Astrocyte of the cerebellum (primary cell): ENCODE results near the gene ADGRG3.

Experiments
- DNase-seq: peaks from one replicate; pipeline ENCODE4 v3.0.0-alpha.2; 2011; ENCODE audit warnings: low read depth
- H3K4me3 ChIP-seq: 2 replicates; pipeline ENCODE4 v1.5.1; 2011; ENCODE audit warnings: mild to moderate bottlenecking, low read depth, low read length, moderate library complexity
- in situ Hi-C: cut with HindIII; loops from 2 replicates; pipeline ENCODE4 v1.10.0; 2017; ENCODE audit warnings: low sequenced_read_pairs
- TF ChIP-seq, protein P1 (sequence below): IDR thresholded peaks from 2 replicates; pipeline ENCODE4 v1.5.1; 2012; ENCODE audit warnings: low read length, low read depth, moderate library complexity, mild to moderate bottlenecking; ENCODE audit errors: missing control alignments

Gene ADGRG3

DNA sequence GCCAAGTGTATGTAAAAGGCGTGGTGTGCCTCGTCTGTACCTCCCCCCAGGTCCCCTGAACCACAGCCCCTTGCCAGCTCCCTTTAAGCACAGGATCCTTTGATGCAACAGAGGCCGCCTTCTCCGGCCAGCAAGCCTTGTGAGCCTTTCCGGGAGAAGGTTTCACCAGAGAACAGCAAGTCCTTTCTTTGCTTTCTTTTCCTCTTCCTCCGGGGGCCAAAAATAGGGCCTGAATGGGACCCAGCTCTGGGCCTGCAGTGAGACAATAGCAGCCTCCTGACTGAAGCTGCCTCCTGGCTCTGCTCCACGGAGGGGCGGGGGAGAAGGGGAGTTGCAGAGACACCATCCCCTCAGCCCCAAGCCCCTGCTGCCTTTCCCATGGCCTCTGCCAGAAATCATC lies 30.7 kb upstream of the ADGRG3 start:
- in situ Hi-C loops = no loop called here
- H3K4me3 ChIP-seq = no peak overlapping the region
- TF ChIP-seq, protein P1, sequence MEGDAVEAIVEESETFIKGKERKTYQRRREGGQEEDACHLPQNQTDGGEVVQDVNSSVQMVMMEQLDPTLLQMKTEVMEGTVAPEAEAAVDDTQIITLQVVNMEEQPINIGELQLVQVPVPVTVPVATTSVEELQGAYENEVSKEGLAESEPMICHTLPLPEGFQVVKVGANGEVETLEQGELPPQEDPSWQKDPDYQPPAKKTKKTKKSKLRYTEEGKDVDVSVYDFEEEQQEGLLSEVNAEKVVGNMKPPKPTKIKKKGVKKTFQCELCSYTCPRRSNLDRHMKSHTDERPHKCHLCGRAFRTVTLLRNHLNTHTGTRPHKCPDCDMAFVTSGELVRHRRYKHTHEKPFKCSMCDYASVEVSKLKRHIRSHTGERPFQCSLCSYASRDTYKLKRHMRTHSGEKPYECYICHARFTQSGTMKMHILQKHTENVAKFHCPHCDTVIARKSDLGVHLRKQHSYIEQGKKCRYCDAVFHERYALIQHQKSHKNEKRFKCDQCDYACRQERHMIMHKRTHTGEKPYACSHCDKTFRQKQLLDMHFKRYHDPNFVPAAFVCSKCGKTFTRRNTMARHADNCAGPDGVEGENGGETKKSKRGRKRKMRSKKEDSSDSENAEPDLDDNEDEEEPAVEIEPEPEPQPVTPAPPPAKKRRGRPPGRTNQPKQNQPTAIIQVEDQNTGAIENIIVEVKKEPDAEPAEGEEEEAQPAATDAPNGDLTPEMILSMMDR = no peak
- DNase-seq = no peak

DNA sequence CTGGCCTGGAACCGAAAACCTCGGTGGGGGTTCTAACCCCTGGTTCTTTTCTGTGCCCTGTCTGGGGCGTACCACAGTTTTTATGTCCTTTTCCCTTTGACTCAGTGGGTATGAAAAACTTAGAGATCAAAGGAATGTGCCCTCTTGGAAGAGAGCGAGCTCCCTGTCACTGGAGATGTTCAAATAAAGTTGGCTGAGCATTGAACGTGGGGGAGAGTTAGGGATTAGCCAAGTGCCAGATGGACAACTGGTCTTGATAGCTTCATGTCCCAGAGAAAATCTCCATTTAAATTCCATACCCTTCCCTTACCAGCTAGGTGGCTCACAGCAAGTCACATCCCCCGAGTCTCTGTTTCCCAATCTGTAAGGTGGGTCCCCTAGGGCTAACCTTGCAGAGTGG lies 30.1 kb upstream of the ADGRG3 start:
- in situ Hi-C loops = no loop called here
- H3K4me3 ChIP-seq = no peak overlapping the region
- TF ChIP-seq, protein P1 = no peak
- DNase-seq = no peak

DNA sequence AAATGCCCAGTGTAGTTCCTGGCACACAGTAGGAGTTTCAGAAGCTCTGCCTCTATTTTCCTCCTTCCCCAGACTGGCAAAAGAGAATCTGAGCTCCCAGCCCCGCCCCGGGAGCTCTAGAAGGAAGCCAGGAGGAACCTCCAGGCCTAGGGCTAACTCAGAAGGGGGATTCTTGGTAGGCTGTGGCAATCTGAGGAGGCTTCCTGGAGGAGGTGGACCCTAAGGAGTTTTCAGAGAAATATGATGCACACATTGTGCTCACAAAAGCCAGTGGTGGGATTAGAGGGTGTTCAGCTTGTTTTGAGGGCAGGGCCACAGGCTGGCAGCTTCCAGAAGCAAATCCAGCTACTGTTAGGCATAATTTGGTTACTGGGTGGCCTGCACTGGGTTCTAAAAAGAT lies 29.7 kb upstream of the ADGRG3 start:
- in situ Hi-C loops = no loop called here
- DNase-seq = no peak
- TF ChIP-seq, protein P1 = no peak
- H3K4me3 ChIP-seq = no peak overlapping the region

DNA sequence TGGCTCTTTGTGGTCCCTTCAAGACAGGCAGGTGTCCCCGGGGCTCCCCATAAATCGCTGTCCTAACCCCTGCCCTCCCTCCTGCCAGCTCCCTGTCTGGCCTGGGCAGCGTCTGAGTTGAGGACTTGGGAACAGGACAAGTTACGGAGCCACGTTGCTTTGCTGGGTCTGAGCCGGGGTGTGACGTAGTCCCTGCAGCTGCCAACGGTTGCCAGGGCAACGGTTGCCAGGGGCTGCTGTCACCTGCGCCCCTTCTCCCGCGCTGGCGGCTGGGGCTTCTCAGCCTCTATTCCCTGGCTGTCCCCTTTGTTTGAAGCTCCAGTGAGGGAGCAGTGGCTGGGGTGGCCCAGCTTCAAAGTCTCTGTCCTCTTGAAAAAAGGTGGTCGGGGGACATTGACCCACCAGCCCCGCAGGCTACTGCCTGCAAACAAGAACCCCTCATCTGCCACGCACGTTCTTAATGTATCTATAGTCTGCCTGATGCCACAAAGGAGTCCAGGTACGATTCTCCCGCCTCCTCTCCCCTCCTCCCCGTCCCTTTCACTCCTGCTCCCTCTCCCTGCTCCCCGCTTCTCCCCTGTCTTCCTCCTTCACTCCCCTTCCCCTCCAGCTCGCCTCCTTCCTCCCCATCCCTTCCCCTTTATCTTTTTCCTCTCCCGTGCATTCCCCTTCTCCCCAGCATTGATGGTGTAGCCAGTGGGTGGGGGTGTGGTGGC lies 28.8 kb upstream of the ADGRG3 start:
- no peak for DNase-seq
- in situ Hi-C loops = no loop called here

DNA sequence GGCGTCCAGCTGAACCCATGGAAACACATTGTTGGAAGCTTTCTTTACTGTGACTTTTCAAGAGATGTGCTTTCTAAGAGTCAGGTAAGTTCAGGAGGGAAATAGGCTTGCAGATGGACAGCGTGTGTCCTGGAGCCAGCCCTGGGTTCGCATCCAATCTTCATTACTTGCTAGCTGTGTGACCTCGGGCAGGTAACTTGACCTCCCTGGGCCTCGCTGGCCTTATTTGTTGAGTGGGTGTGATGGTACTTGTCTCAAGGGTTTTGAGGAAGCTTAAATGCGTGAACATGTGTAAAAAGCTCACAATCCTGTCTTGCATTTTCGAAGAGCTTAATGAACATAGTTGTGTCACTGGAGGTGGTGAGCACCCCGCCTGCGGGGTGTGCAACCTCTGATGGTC lies 27.9 kb upstream of the ADGRG3 start:
- in situ Hi-C loops = loop anchor here (5.0 kb wide), 1 partner anchor 63 kb away; no protein-coding TSS in a partner anchor
- TF ChIP-seq, protein P1 = no peak
- no peak for DNase-seq
- no peak overlapping the region for H3K4me3 ChIP-seq

More for the DNA sequence above, 28.8 kb upstream of the ADGRG3 start:
- no peak overlapping the region for H3K4me3 ChIP-seq
- TF ChIP-seq, protein P1 = no peak

DNA sequence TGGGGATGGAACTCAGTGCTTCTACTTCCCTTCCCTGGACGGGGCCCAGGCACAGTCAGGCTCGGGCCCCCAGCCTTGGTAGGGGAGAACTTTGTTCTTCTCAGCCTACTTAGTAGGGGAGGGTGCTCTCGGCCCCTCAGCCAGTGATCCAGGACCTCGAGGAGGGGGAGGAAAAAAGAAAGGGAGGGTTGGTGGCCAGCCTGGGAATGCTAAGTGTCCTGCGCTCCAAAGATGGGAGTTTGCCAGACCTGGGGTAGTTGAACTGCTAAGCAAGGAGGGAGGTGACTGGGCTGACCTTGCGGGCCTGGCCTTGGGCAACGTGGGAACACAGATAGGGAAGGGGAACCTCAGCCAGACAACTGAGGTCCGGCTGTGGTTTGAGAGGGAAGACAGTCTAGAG lies 27.5 kb upstream of the ADGRG3 start:
- in situ Hi-C loops = loop anchor here (5.0 kb wide), 1 partner anchor 63 kb away; no protein-coding TSS in a partner anchor
- TF ChIP-seq, protein P1 = no peak

More for the DNA sequence above, 27.5 kb upstream of the ADGRG3 start:
- no peak overlapping the region for H3K4me3 ChIP-seq
- DNase-seq = no peak
